Measurements from ENCODE around the gene CCNL1.

The CCNL1 gene

GRCh38 chr3:157188391-157188790 lies 28.4 kb upstream of the CCNL1 start:
- Histone ChIP-seq H3K9ac (ENCODE audit: low read depth, low read length, poor library complexity) (no peak overlapping the region), H3K4me1 (ENCODE audit: control insufficient read depth in 2 of 2, insufficient read depth in 1 of 2, low read depth in 1 of 2, low read length in 2 of 2) (no peaks in the 10 kb centered on the region), H2AK5ac (ENCODE audit: low read depth, low read length) (no peak overlapping the region)

GRCh38 chr3:157182879-157183278 lies 22.9 kb upstream of the CCNL1 start:
- Histone ChIP-seq H3K27me3 (ENCODE audit: control insufficient read depth in 3 of 3, insufficient read depth in 3 of 3, low read depth in 1 of 3, low read length in 3 of 3) (no peaks in the 10 kb centered on the region), H3K4me3 (ENCODE audit: low read length in 2 of 2) (no peak overlapping the region), H3K79me1 (ENCODE audit: low read depth, low read length) (peaks cover 2% of the 10 kb centered on the region), H4K8ac (ENCODE audit: low read depth, low read length) (no peak overlapping the region), H3K9ac (ENCODE audit: low read depth, low read length, poor library complexity) (no peak overlapping the region), H3K27ac (replicated peaks; ENCODE audit: low read length) (no peak overlapping the region), H3K4ac (ENCODE audit: low read length) (no peak overlapping the region), H3K4me2 (ENCODE audit: insufficient read depth, low read length, poor library complexity, severe bottlenecking) (no peak overlapping the region), H3K9me3 (replicated peaks in 1 of 2; ENCODE audit: control insufficient read depth in 2 of 2, insufficient read depth in 1 of 2, low read depth in 1 of 2, low read length in 2 of 2) (peaks cover 31 to 71% of the 10 kb centered on the region in 2 donors), H3K14ac (ENCODE audit: low read length) (no peak overlapping the region), H2BK15ac (ENCODE audit: low read length) (no peak overlapping the region), H2AK5ac (ENCODE audit: low read depth, low read length) (no peak overlapping the region), H3K36me3 (replicated peaks in 1 of 2; ENCODE audit: control insufficient read depth in 2 of 2, insufficient read depth in 2 of 2, low read length in 2 of 2) (peaks cover 11 to 19% of the 10 kb centered on the region in 2 donors), H2BK5ac (ENCODE audit: low read length) (no peak overlapping the region), H2AFZ (ENCODE audit: low read length) (no peak overlapping the region), H3K18ac (ENCODE audit: low read length) (no peak overlapping the region), H3K23ac (ENCODE audit: low read depth, low read length, poor library complexity) (no peak overlapping the region), H2BK120ac (ENCODE audit: low read depth, low read length) (no peak overlapping the region), H4K91ac (ENCODE audit: low read depth, low read length, poor library complexity) (no peak overlapping the region), H2BK12ac (ENCODE audit: low read length) (no peak overlapping the region), H3K4me1 (ENCODE audit: control insufficient read depth in 2 of 2, insufficient read depth in 1 of 2, low read depth in 1 of 2, low read length in 2 of 2) (no peaks in the 10 kb centered on the region)
- no CpG with 5 or more reads among the region's 3 CpGs for WGBS, 2 donors (ENCODE audit: extremely low coverage in 2 of 2, insufficient read length in 2 of 2, insufficient replicate concordance in 1 of 2)
- no peak for DNase-seq (ENCODE audit: low spot score)

More at GRCh38 chr3:157188391-157188790, 28.4 kb upstream of the CCNL1 start:
- peaks cover 11 to 19% of the 10 kb centered on the region in 2 donors for H3K36me3 ChIP-seq (replicated peaks in 1 of 2; ENCODE audit: control insufficient read depth in 2 of 2, insufficient read depth in 2 of 2, low read length in 2 of 2)
- no peak overlapping the region for H3K23ac ChIP-seq (ENCODE audit: low read depth, low read length, poor library complexity)
- peaks cover 28 to 62% of the 10 kb centered on the region in 2 donors for H3K9me3 ChIP-seq (replicated peaks in 1 of 2; ENCODE audit: control insufficient read depth in 2 of 2, insufficient read depth in 1 of 2, low read depth in 1 of 2, low read length in 2 of 2)
- no peak overlapping the region for H3K4me2 ChIP-seq (ENCODE audit: insufficient read depth, low read length, poor library complexity, severe bottlenecking)
- H4K91ac ChIP-seq (ENCODE audit: low read depth, low read length, poor library complexity): no peak overlapping the region
- H3K27me3 ChIP-seq (ENCODE audit: control insufficient read depth in 3 of 3, insufficient read depth in 3 of 3, low read depth in 1 of 3, low read length in 3 of 3): no peaks in the 10 kb centered on the region
- no peak overlapping the region for H3K4ac ChIP-seq (ENCODE audit: low read length)
- H3K4me3 ChIP-seq (ENCODE audit: low read length in 2 of 2): no peak overlapping the region
- H2BK15ac ChIP-seq (ENCODE audit: low read length): no peak overlapping the region
- peaks cover 2% of the 10 kb centered on the region for H3K79me1 ChIP-seq (ENCODE audit: low read depth, low read length)
- H2AFZ ChIP-seq (ENCODE audit: low read length): no peak overlapping the region
- H3K14ac ChIP-seq (ENCODE audit: low read length): no peak overlapping the region
- DNase-seq (ENCODE audit: low spot score): no peak
- H2BK120ac ChIP-seq (ENCODE audit: low read depth, low read length): no peak overlapping the region
- no peak overlapping the region for H2BK5ac ChIP-seq (ENCODE audit: low read length)
- no peak overlapping the region for H4K8ac ChIP-seq (ENCODE audit: low read depth, low read length)
- H3K18ac ChIP-seq (ENCODE audit: low read length): no peak overlapping the region
- H2BK12ac ChIP-seq (ENCODE audit: low read length): no peak overlapping the region
- no peak overlapping the region for H3K27ac ChIP-seq (replicated peaks; ENCODE audit: low read length)

- no CpG with 5 or more reads among the region's 2 CpGs for WGBS, 2 donors (ENCODE audit: extremely low coverage in 2 of 2, insufficient read length in 2 of 2, insufficient replicate concordance in 1 of 2)
Measured at GRCh38 chr3:157180262-157180661, 20.3 kb upstream of the CCNL1 start.

GRCh38 chr3:157179365-157179803 lies 19.4 kb upstream of the CCNL1 start:
- H3K4me1 ChIP-seq (ENCODE audit: control insufficient read depth in 2 of 2, insufficient read depth in 1 of 2, low read depth in 1 of 2, low read length in 2 of 2): peaks cover 3 to 4% of the 10 kb centered on the region in 2 donors
- H2AK5ac ChIP-seq (ENCODE audit: low read depth, low read length): no peak overlapping the region

More at GRCh38 chr3:157180262-157180661, 20.3 kb upstream of the CCNL1 start:
- Histone ChIP-seq H3K4me2 (ENCODE audit: insufficient read depth, low read length, poor library complexity, severe bottlenecking) (no peak overlapping the region), H3K9me3 (replicated peaks in 1 of 2; ENCODE audit: control insufficient read depth in 2 of 2, insufficient read depth in 1 of 2, low read depth in 1 of 2, low read length in 2 of 2) (peaks cover 11 to 57% of the 10 kb centered on the region in 2 donors), H4K8ac (ENCODE audit: low read depth, low read length) (no peak overlapping the region), H2BK15ac (ENCODE audit: low read length) (no peak overlapping the region), H3K27me3 (ENCODE audit: control insufficient read depth in 3 of 3, insufficient read depth in 3 of 3, low read depth in 1 of 3, low read length in 3 of 3) (no peaks in the 10 kb centered on the region), H3K23ac (ENCODE audit: low read depth, low read length, poor library complexity) (no peak overlapping the region), H2AK5ac (ENCODE audit: low read depth, low read length) (no peak overlapping the region), H3K27ac (replicated peaks; ENCODE audit: low read length) (no peak overlapping the region), H3K79me1 (ENCODE audit: low read depth, low read length) (peaks cover 2% of the 10 kb centered on the region), H3K4ac (ENCODE audit: low read length) (no peak overlapping the region), H2AFZ (ENCODE audit: low read length) (no peak overlapping the region), H3K36me3 (replicated peaks in 1 of 2; ENCODE audit: control insufficient read depth in 2 of 2, insufficient read depth in 2 of 2, low read length in 2 of 2) (peaks cover 4 to 16% of the 10 kb centered on the region in 2 donors), H3K4me1 (ENCODE audit: control insufficient read depth in 2 of 2, insufficient read depth in 1 of 2, low read depth in 1 of 2, low read length in 2 of 2) (peaks cover 3% of the 10 kb centered on the region in 2 donors), H2BK120ac (ENCODE audit: low read depth, low read length) (no peak overlapping the region), H3K18ac (ENCODE audit: low read length) (no peak overlapping the region), H3K9ac (ENCODE audit: low read depth, low read length, poor library complexity) (no peak overlapping the region), H3K4me3 (ENCODE audit: low read length in 2 of 2) (no peak overlapping the region), H2BK5ac (ENCODE audit: low read length) (no peak overlapping the region), H4K91ac (ENCODE audit: low read depth, low read length, poor library complexity) (no peak overlapping the region), H3K14ac (ENCODE audit: low read length) (no peak overlapping the region), H2BK12ac (ENCODE audit: low read length) (no peak overlapping the region)
- DNase-seq (ENCODE audit: low spot score): no peak

More at GRCh38 chr3:157179365-157179803, 19.4 kb upstream of the CCNL1 start:
- Histone ChIP-seq H2BK5ac (ENCODE audit: low read length) (no peak overlapping the region), H3K23ac (ENCODE audit: low read depth, low read length, poor library complexity) (no peak overlapping the region), H4K8ac (ENCODE audit: low read depth, low read length) (no peak overlapping the region), H3K79me1 (ENCODE audit: low read depth, low read length) (peaks cover 2% of the 10 kb centered on the region), H3K14ac (ENCODE audit: low read length) (no peak overlapping the region), H3K4me3 (ENCODE audit: low read length in 2 of 2) (no peak overlapping the region), H3K27ac (replicated peaks; ENCODE audit: low read length) (no peak overlapping the region), H4K91ac (ENCODE audit: low read depth, low read length, poor library complexity) (no peak overlapping the region), H3K9ac (ENCODE audit: low read depth, low read length, poor library complexity) (no peak overlapping the region), H2BK120ac (ENCODE audit: low read depth, low read length) (no peak overlapping the region), H3K4me2 (ENCODE audit: insufficient read depth, low read length, poor library complexity, severe bottlenecking) (no peak overlapping the region), H2AFZ (ENCODE audit: low read length) (no peak overlapping the region), H3K36me3 (replicated peaks in 1 of 2; ENCODE audit: control insufficient read depth in 2 of 2, insufficient read depth in 2 of 2, low read length in 2 of 2) (peaks cover 1 to 9% of the 10 kb centered on the region in 2 donors), H2BK12ac (ENCODE audit: low read length) (no peak overlapping the region), H2BK15ac (ENCODE audit: low read length) (no peak overlapping the region), H3K9me3 (replicated peaks in 1 of 2; ENCODE audit: control insufficient read depth in 2 of 2, insufficient read depth in 1 of 2, low read depth in 1 of 2, low read length in 2 of 2) (peaks cover 7 to 50% of the 10 kb centered on the region in 2 donors), H3K4ac (ENCODE audit: low read length) (no peak overlapping the region), H3K18ac (ENCODE audit: low read length) (no peak overlapping the region), H3K27me3 (ENCODE audit: control insufficient read depth in 3 of 3, insufficient read depth in 3 of 3, low read depth in 1 of 3, low read length in 3 of 3) (no peaks in the 10 kb centered on the region)
- no peak for DNase-seq (ENCODE audit: low spot score)
- no CpG with 5 or more reads among the region's 27 CpGs for WGBS, 2 donors (ENCODE audit: extremely low coverage in 2 of 2, insufficient read length in 2 of 2, insufficient replicate concordance in 1 of 2)

All from neuronal stem cell (in vitro differentiated cells).